Measurements from ENCODE around the gene RBMS3. TPM values are rescaled to one million over a fixed set of nuclear protein-coding genes. Genes with fewer than 3 reads are reported as not detected.
"Not testable (repeated sequence)": the region's sequence is repeated elsewhere in the genome, so short reads cannot be mapped to it uniquely, and the experiment has no call there.

RBMS3 gene
- total RNA-seq, 1 experiment from 2014 or later: 0.42 TPM

GRCh38 chr3:29392625-29393388 is 111.9 kb downstream of the RBMS3 start:
- DNase-seq (ENCODE audit: low read depth, low spot score) (no peak), ATAC-seq (no peak)
- Histone ChIP-seq H3K9me2 (ENCODE audit: insufficient read depth) (no peaks in the 10 kb centered on the region), H3K4me1 (ENCODE audit: control insufficient read depth in 1 of 2, insufficient read depth in 2 of 2, low read length in 2 of 2) (no peaks in the 10 kb centered on the region), H3K4me3 (replicated peaks in 1 of 2; ENCODE audit: low read depth in 1 of 2, low read length in 2 of 2) (no peak overlapping the region), H2AFZ (ENCODE audit: low read depth, low read length, poor library complexity, severe bottlenecking) (no peak overlapping the region), H3K9ac (ENCODE audit: low read length) (no peak overlapping the region), H3K36me3 (ENCODE audit: control insufficient read depth in 1 of 2, insufficient read depth in 2 of 2, low read length in 2 of 2) (no peaks in the 10 kb centered on the region), H3K27me3 (ENCODE audit: insufficient read depth, low read length) (no peaks in the 10 kb centered on the region), H3K4me2 (ENCODE audit: low read length) (no peak overlapping the region), H3K27ac (ENCODE audit: low read depth, low read length) (no peak overlapping the region), H4K20me1 (ENCODE audit: insufficient read depth) (no peaks in the 10 kb centered on the region), H3K79me2 (ENCODE audit: insufficient read depth, low read length) (no peaks in the 10 kb centered on the region), H3K9me3 (ENCODE audit: control insufficient read depth in 1 of 2, insufficient read depth in 1 of 2, low read depth in 1 of 2, low read length in 2 of 2) (no peaks in the 10 kb centered on the region)
- no peak for TF ChIP-seq EZH2phosphoT487 (IDR thresholded peaks at IDR 0.05; ENCODE audit: borderline replicate concordance)
- no peak for TF ChIP-seq CBX3 (IDR thresholded peaks at IDR 0.05; ENCODE audit: low read depth)
- TF ChIP-seq ZBTB33 (IDR thresholded peaks at IDR 0.05; ENCODE audit: extremely low read depth, insufficient replicate concordance, low read length): no peak
- TF ChIP-seq YY1 (IDR thresholded peaks at IDR 0.05; ENCODE audit: extremely low read depth, insufficient replicate concordance, low read depth, low read length): no peak
- ChIA-PET RAD21 (ENCODE audit: low non-redundant PET in 1 of 2, low total read pairs in 2 of 2, uncharacterized antibody in 2 of 2, unreplicated experiment in 2 of 2) (no interaction called here), POLR2A (no interaction called here), CTCF (no interaction called here)
- BruUV-seq (replicated peaks): no TSS peak
- intact Hi-C loops (cut with micrococcal nuclease): no loop called here

GRCh38 chr3:29393946-29394345 is 113.1 kb downstream of the RBMS3 start:
- DNase-seq (ENCODE audit: low read depth, low spot score); H3K27ac ChIP-seq (ENCODE audit: low read depth, low read length); H3K79me2 ChIP-seq (ENCODE audit: insufficient read depth, low read length); H3K36me3 ChIP-seq (ENCODE audit: control insufficient read depth in 1 of 2, insufficient read depth in 2 of 2, low read length in 2 of 2); H3K9ac ChIP-seq (ENCODE audit: low read length); H3K27me3 ChIP-seq (ENCODE audit: insufficient read depth, low read length); intact Hi-C loops (cut with micrococcal nuclease); H3K4me3 ChIP-seq (replicated peaks in 1 of 2; ENCODE audit: low read depth in 1 of 2, low read length in 2 of 2); RAD21 ChIA-PET (ENCODE audit: low non-redundant PET in 1 of 2, low total read pairs in 2 of 2, uncharacterized antibody in 2 of 2, unreplicated experiment in 2 of 2); H3K4me1 ChIP-seq (ENCODE audit: control insufficient read depth in 1 of 2, insufficient read depth in 2 of 2, low read length in 2 of 2); H3K4me2 ChIP-seq (ENCODE audit: low read length); H3K9me3 ChIP-seq (ENCODE audit: control insufficient read depth in 1 of 2, insufficient read depth in 1 of 2, low read depth in 1 of 2, low read length in 2 of 2); POLR2A ChIA-PET; BruUV-seq (replicated peaks); H2AFZ ChIP-seq (ENCODE audit: low read depth, low read length, poor library complexity, severe bottlenecking); H4K20me1 ChIP-seq (ENCODE audit: insufficient read depth); CTCF ChIA-PET; ATAC-seq; H3K9me2 ChIP-seq (ENCODE audit: insufficient read depth): not testable (repeated sequence)

Measured in HCT116 (cell line).